Measurements from ENCODE around the gene GALNT16. TPM values are rescaled to one million over a fixed set of nuclear protein-coding genes. Genes with fewer than 3 reads are reported as not detected.

GALNT16 gene
- total RNA-seq, 1 donor from 2014 or later: 36.7 TPM

DNA sequence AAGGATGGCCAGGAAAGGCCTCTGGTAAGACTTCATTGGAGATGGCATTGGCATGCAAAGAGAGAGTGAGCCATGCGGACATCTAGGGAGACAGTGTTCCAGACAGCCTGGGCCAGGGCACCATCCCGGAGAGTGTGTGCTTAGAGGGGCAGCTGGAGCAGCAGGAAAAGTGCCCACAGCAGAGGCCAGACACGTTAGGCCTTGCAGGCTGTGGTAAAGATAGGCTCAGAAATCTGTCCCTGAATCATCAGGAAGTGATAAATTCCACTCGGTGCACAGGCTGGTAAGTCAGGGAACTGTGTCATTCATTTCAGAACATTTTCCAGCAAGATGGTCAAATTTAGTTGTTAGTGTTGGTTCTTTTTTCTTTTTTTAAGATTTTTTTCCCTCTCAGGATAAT is 8.8 kb downstream of the GALNT16 start:
- Mint-ChIP-seq H3K9me3 (ENCODE audit: low read depth) (no peaks in the 10 kb centered on the region), H3K4me3 (ENCODE audit: unreplicated experiment) (no peak overlapping the region), H3K27ac (ENCODE audit: unreplicated experiment) (no peak overlapping the region), H3K36me3 (ENCODE audit: low read depth) (no peaks in the 10 kb centered on the region), H3K27me3 (ENCODE audit: low read depth) (no peaks in the 10 kb centered on the region), H3K4me1 (ENCODE audit: low read depth) (peaks cover 25% of the 10 kb centered on the region)
- DNase-seq (ENCODE audit: low spot score): no peak
- TF ChIP-seq, protein P1, sequence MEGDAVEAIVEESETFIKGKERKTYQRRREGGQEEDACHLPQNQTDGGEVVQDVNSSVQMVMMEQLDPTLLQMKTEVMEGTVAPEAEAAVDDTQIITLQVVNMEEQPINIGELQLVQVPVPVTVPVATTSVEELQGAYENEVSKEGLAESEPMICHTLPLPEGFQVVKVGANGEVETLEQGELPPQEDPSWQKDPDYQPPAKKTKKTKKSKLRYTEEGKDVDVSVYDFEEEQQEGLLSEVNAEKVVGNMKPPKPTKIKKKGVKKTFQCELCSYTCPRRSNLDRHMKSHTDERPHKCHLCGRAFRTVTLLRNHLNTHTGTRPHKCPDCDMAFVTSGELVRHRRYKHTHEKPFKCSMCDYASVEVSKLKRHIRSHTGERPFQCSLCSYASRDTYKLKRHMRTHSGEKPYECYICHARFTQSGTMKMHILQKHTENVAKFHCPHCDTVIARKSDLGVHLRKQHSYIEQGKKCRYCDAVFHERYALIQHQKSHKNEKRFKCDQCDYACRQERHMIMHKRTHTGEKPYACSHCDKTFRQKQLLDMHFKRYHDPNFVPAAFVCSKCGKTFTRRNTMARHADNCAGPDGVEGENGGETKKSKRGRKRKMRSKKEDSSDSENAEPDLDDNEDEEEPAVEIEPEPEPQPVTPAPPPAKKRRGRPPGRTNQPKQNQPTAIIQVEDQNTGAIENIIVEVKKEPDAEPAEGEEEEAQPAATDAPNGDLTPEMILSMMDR (IDR thresholded peaks at IDR 0.05): no peak

DNA sequence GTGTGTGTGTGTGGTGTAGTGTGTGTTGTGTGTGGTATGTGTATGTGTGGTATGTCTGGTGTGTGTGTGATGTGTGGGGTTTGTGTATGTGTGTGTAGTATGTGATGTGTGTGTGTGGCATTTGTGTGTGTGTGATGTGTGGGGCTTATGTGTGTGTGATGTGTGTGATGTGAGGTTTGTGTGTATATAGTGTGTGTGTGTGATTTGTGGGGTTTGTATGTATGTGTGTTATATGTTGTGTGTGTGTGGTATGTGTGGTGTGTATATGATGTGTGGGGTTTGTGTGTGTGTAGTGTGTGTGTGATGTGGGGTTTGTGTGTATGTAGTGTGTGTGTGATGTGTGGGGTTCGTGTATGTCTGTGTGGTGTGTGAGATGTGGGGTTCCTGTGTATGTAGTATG is 9.4 kb downstream of the GALNT16 start:
- H3K27me3 Mint-ChIP-seq (ENCODE audit: low read depth): no peaks in the 10 kb centered on the region
- H3K27ac Mint-ChIP-seq (ENCODE audit: unreplicated experiment): no peak overlapping the region
- H3K4me3 Mint-ChIP-seq (ENCODE audit: unreplicated experiment): no peak overlapping the region
- DNase-seq (ENCODE audit: low spot score): no peak
- peaks cover 19% of the 10 kb centered on the region for H3K4me1 Mint-ChIP-seq (ENCODE audit: low read depth)
- H3K9me3 Mint-ChIP-seq (ENCODE audit: low read depth): no peaks in the 10 kb centered on the region
- TF ChIP-seq, protein P1 (IDR thresholded peaks at IDR 0.05): no peak
- no peaks in the 10 kb centered on the region for H3K36me3 Mint-ChIP-seq (ENCODE audit: low read depth)

DNA sequence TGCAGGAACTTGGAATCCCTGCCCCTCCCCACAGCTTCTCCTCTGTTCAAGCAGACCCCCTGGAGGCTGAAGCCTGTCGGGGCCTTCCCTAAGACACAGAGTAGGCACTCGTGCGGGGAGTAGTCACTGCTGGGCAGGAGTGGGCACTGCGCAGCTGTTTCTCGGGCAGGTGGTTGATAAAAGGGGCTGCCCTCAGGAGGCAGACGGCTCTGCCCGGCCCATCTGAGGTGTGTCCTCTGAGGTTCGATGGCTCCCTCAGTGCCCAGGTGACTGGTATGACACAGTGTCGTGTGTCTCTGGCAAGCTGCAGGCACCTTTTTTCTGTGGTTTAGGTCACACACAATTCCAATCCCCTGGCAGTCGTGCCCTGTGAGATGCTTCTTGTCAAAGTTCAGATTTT is 10.1 kb downstream of the GALNT16 start:
- Mint-ChIP-seq H3K4me3 (ENCODE audit: unreplicated experiment) (no peak overlapping the region), H3K9me3 (ENCODE audit: low read depth) (no peaks in the 10 kb centered on the region), H3K4me1 (ENCODE audit: low read depth) (peaks cover 19% of the 10 kb centered on the region), H3K27ac (ENCODE audit: unreplicated experiment) (no peak overlapping the region), H3K36me3 (ENCODE audit: low read depth) (no peaks in the 10 kb centered on the region), H3K27me3 (ENCODE audit: low read depth) (no peaks in the 10 kb centered on the region)
- no peak for DNase-seq (ENCODE audit: low spot score)
- TF ChIP-seq, protein P1 (IDR thresholded peaks at IDR 0.05): no peak

DNA sequence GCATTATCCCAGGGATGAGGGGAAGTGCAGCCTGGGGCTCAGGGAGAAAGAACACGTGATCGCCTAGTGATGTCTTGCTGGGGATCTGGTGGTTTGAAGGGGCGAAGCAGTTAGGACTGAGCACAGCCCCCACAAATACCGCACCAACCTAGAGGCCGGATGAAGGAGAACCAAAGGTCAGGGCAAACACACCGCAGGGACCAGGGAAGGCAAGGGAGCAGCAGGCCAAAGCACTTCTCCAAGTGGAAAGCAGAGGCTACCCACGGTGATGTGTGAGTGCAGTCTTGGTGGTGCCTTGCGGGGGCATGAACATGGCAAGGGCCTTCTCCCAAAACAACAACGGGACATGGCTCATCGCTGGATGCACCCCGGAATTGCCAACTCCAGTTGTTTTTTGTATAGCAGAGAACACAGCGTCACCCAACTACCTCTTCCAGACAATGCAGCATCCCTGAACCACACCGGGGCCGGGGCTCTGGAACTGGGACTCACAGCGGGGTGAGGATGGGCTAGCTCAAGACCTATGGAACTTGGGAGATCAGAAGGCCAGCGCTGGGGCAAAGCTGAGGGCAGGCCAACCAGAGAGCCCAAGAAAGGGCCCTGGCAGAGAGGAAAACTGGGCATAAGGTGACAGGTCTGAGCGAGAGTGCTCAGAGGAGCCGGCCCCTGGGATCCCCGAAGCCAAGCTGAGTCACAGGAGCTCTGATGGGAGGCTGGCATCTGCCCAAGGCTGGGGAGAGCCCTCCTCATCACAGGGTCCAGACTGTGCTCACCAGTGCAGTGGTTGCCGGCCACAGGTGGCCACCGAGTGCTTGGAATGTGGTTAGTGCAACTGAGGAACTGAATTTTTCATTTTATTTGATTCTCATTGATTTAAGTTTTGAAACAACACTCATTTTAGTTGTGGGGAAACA is 11.1 kb downstream of the GALNT16 start:
- H3K27me3 Mint-ChIP-seq (ENCODE audit: low read depth): no peaks in the 10 kb centered on the region

DNA sequence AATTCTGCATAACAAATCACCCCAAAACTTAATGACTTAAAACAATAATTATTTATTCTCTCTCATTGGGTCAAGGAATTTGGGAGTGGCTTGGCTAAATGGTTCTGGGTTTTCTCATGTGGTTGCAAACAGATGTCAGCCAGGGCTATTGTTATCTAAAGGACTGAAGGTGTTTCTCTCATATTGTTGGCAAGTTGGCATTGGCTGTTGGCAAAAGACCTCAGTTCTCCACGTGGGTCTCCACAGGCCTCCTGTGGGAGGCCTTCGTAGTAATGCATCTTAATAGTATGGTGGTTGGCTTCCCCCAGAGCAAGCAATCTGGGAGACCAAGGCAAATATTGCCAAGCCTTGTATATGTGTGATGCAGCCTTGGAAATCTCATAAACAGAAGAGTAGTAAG is 14.4 kb downstream of the GALNT16 start:
- DNase-seq (ENCODE audit: low spot score): no peak
- Mint-ChIP-seq H3K9me3 (ENCODE audit: low read depth) (no peaks in the 10 kb centered on the region), H3K4me1 (ENCODE audit: low read depth) (peaks cover 12% of the 10 kb centered on the region), H3K4me3 (ENCODE audit: unreplicated experiment) (no peak overlapping the region), H3K27ac (ENCODE audit: unreplicated experiment) (no peak overlapping the region), H3K36me3 (ENCODE audit: low read depth) (peaks cover 5% of the 10 kb centered on the region), H3K27me3 (ENCODE audit: low read depth) (no peaks in the 10 kb centered on the region)
- TF ChIP-seq, protein P1 (IDR thresholded peaks at IDR 0.05): no peak

More for the DNA sequence above, 11.1 kb downstream of the GALNT16 start:
- TF ChIP-seq, protein P1 (IDR thresholded peaks at IDR 0.05): peak; percentile 21
- H3K4me1 Mint-ChIP-seq (ENCODE audit: low read depth): peaks cover 16% of the 10 kb centered on the region
- DNase-seq (ENCODE audit: low spot score): no peak
- no peaks in the 10 kb centered on the region for H3K9me3 Mint-ChIP-seq (ENCODE audit: low read depth)
- no peaks in the 10 kb centered on the region for H3K36me3 Mint-ChIP-seq (ENCODE audit: low read depth)
- no peak overlapping the region for H3K4me3 Mint-ChIP-seq (ENCODE audit: unreplicated experiment)
- H3K27ac Mint-ChIP-seq (ENCODE audit: unreplicated experiment): peak overlapping the region; percentile 62

All from chondrocyte (in vitro differentiated cells).